Cardiac muscle cell (in vitro differentiated cells and primary cell): ENCODE data around the gene GRB10. TPM values are rescaled to one million over a fixed set of nuclear protein-coding genes. Genes with fewer than 3 reads are reported as not detected.

Experiments used
- DNase-seq, 2 donors: peaks; one replicate each; pipeline versions ENCODE4 v3.0.0 to v3.0.0-alpha.2; 2010 to 2017; ENCODE audit warnings: low read depth in 1 of 2, low spot score in 1 of 2
- H3K27ac ChIP-seq: fragments of 200-600 bp; sonication (generic); 2 replicates; pipeline ENCODE4 v1.5.1; 2016
- H3K27me3 ChIP-seq: fragments of 200-600 bp; sonication (generic); 2 replicates; pipeline ENCODE4 v1.6.0; 2016; ENCODE audit warnings: control low read depth
- H3K36me3 ChIP-seq: fragments of 200-600 bp; sonication (generic); 2 replicates; pipeline ENCODE4 v1.5.1; 2016; ENCODE audit warnings: control low read depth
- H3K4me1 ChIP-seq: fragments of 200-600 bp; sonication (generic); 2 replicates; pipeline ENCODE4 v1.8.1; 2017; ENCODE audit warnings: low read depth, mild to moderate bottlenecking, mixed run types
- H3K4me3 ChIP-seq: fragments of 200-600 bp; sonication (generic); 2 replicates; pipeline ENCODE4 v1.5.1; 2016; ENCODE audit warnings: mild to moderate bottlenecking
- H3K9me3 ChIP-seq: fragments of 200-600 bp; sonication (generic); 2 replicates; pipeline ENCODE4 v1.5.1; 2017; ENCODE audit warnings: low read depth, mild to moderate bottlenecking, control low read depth
- polyA plus RNA-seq: library from polyadenylated mRNA; unstranded; fragments of >200 nt; fragmentation: Nextera tagmentation; extraction: Ambion mirVana; gene quantifications from 2 replicates; pipeline ENCODE4 v1.2.1, GENCODE V29; 2016
- total RNA-seq: library from RNA; depleted of rRNA; stranded (reverse); fragments of >200 nt; gene quantifications from 2 replicates; pipeline ENCODE4 v1.2.3, GENCODE V29; 2016
- TF ChIP-seq, protein P1 (sequence below): IDR thresholded peaks from 2 replicates; pipeline ENCODE4 v1.5.1; 2012; ENCODE audit warnings: low read depth, mild to moderate bottlenecking, low read length

The GRB10 gene
- total and polyA plus RNA-seq, 2 experiments from 2014 or later: 9.9 to 25.3 TPM

DNA sequence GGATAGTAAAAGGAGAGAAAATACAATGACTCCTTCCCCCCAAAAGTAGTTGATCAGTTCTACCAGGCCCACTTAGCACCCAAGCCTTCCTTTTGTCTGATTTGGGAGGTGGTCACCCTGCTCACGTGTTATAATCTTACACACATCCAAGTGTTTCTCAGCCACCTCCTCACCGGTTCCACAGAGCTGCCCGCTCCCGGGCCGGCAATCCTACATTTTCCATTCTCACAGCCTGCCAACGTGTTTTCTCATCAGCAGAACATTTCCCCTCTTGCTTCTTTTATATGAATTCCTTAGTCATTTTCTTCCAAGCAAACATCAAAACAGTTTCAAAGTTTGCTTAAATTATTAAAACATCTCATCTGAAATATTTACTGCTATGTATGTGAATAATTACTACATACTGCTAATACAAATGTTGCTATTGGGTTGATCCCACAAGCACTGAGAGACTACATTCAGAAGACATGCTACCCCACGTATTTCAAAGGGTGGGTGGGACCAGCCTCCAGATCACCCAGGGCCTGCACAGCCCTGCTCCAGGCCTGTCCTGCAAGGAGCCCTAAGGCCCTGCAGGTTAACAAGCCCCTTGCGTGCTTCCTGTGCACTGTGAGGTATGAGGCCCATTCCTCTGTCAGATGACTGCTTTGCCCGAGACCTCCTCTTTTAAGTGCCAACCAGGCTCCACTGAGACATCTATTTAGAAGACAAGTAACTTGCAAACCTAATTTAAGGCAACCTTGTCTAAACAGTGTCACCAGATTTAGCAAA lies 75.3 kb downstream of the GRB10 start:
- Histone ChIP-seq H3K9me3 (no peaks in the 10 kb centered on the region), H3K4me3 (no peak overlapping the region), H3K27me3 (no peaks in the 10 kb centered on the region), H3K36me3 (no peaks in the 10 kb centered on the region), H3K4me1 (peaks cover 4% of the 10 kb centered on the region), H3K27ac (no peak overlapping the region)
- no peak for DNase-seq
- TF ChIP-seq, protein P1, sequence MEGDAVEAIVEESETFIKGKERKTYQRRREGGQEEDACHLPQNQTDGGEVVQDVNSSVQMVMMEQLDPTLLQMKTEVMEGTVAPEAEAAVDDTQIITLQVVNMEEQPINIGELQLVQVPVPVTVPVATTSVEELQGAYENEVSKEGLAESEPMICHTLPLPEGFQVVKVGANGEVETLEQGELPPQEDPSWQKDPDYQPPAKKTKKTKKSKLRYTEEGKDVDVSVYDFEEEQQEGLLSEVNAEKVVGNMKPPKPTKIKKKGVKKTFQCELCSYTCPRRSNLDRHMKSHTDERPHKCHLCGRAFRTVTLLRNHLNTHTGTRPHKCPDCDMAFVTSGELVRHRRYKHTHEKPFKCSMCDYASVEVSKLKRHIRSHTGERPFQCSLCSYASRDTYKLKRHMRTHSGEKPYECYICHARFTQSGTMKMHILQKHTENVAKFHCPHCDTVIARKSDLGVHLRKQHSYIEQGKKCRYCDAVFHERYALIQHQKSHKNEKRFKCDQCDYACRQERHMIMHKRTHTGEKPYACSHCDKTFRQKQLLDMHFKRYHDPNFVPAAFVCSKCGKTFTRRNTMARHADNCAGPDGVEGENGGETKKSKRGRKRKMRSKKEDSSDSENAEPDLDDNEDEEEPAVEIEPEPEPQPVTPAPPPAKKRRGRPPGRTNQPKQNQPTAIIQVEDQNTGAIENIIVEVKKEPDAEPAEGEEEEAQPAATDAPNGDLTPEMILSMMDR: no peak

DNA sequence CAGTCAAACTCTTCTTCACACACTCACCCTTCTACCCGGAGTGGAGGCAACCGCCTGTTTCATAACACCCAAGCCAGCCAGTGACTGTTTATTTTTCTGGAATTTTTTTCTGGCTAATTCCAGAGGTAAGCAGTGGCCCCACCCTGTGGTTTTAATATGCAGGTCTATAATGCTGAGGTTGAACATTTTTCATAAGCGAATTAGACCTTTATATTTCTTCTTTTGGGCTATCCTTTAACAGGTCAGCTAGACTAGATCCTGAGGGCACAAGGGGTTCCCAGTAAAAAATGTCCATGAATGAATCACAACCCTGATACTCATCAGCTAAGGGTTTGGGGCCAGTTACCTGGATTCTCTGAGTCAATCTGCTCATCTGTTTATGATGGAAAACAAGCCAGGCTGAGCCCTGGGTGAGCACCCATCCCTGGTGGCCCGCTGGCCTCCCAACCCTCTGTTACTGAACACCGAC lies 76.2 kb downstream of the GRB10 start:
- TF ChIP-seq, protein P1: no peak
- Histone ChIP-seq H3K9me3 (no peaks in the 10 kb centered on the region), H3K4me3 (no peak overlapping the region), H3K27ac (no peak overlapping the region), H3K4me1 (no peaks in the 10 kb centered on the region), H3K27me3 (no peaks in the 10 kb centered on the region), H3K36me3 (no peaks in the 10 kb centered on the region)
- DNase-seq: no peak

DNA sequence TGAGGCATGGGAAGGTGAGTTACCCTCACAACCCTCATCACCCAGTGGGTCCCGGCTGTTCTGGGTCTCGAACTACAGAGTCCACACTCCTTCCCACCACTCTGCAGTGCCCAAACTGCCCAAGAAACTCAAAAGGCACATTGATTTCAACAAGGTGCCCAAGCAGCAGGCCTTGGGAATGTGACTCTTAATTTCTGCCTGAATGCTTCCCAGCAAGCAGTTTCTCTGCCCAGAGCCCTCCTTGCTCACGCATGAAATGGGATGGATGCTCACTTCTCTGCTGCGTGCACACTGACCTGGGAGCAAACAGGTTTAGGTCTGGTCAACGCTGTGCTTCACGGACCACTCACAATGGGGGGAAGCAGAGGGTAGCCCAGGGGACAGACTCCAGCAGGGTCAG lies 77.9 kb downstream of the GRB10 start:
- no peaks in the 10 kb centered on the region for H3K36me3 ChIP-seq
- TF ChIP-seq, protein P1: no peak
- no peak for DNase-seq
- no peak overlapping the region for H3K27ac ChIP-seq
- no peaks in the 10 kb centered on the region for H3K9me3 ChIP-seq
- H3K4me3 ChIP-seq: no peak overlapping the region
- no peaks in the 10 kb centered on the region for H3K4me1 ChIP-seq
- no peaks in the 10 kb centered on the region for H3K27me3 ChIP-seq

DNA sequence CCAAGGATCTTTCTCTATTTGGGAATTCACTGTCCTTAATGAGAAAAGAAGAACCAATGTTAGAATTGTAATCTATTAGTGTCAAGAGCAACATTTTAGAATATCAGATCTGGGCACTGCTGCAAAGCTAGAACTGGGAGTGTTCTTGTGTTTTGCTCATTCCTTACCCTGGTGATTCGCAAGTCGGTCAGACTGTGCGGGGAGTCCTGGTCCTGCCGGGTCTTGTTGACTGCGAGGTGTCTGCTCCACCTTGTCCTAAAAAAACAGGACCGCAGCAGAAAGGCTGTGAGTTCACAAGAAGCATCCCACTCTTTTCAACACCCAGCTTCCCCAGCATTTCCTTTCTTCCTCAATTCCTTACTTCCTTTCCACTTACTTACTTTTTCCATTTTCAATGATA lies 79.0 kb downstream of the GRB10 start:
- Histone ChIP-seq H3K9me3 (no peaks in the 10 kb centered on the region), H3K36me3 (no peaks in the 10 kb centered on the region), H3K4me1 (no peaks in the 10 kb centered on the region), H3K4me3 (no peak overlapping the region), H3K27ac (no peak overlapping the region), H3K27me3 (no peaks in the 10 kb centered on the region)
- DNase-seq: no peak
- TF ChIP-seq, protein P1: no peak

DNA sequence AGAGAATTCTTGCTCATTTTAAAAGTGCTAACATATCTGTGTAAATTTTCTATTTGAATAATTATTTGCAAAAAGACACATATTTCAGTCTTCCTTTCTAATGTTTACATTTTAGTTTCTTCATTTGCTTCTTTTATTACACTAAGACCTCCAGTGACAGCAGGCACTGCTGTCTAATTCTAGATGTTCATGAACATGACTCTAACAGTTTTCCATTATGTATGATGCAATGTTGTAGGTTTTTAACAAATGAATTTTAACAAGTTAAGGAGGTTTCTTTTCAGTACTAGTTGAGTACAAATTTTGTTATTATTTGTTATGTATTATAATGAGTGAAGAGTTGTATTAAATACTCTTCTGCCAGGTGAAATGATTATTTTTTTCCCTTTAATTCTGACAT lies 83.6 kb downstream of the GRB10 start:
- Histone ChIP-seq H3K9me3 (no peaks in the 10 kb centered on the region), H3K27ac (no peak overlapping the region), H3K4me3 (no peak overlapping the region), H3K4me1 (no peaks in the 10 kb centered on the region), H3K27me3 (no peaks in the 10 kb centered on the region), H3K36me3 (no peaks in the 10 kb centered on the region)
- TF ChIP-seq, protein P1: no peak
- DNase-seq: no peak
